Middle frontal gyrus (tissue), 1 donor: ENCODE results near the gene TMX1.

Experiments used
- DNase-seq: peaks from one replicate; pipeline ENCODE4 v3.0.0-alpha.2; 2015; ENCODE audit warnings: low spot score; ENCODE audit errors: extremely low spot score

The TMX1 gene

DNA sequence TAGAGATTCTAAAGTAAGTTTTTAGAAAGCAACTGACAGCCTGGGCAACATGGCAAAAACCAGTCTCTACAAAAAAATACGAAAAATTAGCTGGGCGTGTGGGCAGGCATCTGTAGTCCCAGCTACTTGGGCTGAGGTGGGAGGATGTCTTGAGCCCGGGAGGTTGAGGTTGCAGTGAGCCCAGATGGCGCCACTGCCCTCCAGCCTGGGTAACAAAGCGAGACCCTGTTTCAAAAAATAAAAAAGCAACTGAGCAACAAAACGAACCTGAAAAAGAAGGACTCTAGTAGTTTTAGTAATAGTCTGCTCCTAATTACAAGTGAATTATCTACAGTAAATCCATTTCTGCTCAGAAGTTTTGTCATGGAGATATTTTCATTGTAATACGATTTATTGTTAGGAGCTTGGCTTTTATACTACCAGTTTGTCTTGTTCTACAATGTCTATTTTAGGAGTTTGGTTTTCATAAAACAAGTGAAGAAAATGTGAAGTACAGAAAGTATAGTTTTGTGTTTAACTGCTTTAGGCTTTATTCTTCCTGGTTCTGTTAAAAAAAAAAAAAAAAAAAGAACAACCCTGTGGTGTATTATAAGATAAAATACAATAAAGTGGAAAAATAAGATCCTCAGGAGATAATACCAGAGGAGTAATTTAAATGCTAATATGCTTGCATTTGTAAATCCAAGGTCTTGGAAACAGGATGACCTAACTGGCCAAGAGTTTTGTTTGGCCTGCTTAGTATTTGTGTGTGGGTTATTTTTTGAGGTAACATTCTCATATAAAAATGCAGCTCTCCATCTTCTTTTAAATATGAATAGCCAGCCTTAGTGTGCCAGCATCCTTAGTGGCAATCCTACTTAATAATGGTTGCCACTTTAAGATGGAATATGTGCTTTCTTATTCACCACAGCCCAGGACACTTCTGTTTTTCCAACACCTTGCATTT, 2.8 kb downstream of the TMX1 start:
- DNase-seq: no peak

DNA sequence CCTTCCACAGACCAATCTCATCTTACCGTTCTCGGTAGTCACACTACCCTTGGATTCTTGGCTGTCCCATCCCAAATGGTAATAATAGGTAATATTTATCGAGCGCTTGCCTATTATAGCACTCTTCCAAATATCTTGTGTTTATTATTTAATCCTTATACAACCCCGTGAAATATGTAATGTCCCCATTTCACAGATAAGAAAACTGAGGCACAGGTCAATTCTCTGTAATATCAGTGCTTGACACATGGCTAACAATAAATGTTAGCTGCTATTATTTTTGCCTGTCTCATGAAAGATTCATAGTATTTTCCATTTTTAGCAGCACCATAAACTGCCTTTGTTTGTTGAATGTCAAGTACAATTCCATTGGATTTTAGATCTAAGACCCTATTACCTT, 4.5 kb downstream of the TMX1 start:
- no peak for DNase-seq

DNA sequence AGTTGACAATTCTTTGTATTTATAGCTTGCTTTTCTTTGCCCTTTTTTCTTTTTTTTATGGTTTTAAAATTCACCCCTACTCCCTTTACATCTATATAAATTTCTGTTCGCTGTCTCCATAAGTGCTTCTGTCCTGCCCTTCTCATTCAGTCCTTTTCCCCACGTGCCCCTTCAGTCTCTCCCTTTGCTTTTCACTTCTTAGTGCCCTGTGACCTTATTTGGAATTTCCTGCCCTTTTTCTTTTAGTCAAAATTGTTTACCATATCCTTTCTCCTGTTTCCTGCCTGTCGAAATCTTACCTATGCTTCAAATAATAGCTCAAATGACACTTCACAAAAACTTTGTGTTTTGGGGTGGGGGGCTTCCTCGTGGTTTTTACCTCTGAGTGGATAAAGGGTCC, 6.0 kb downstream of the TMX1 start:
- DNase-seq: no peak

DNA sequence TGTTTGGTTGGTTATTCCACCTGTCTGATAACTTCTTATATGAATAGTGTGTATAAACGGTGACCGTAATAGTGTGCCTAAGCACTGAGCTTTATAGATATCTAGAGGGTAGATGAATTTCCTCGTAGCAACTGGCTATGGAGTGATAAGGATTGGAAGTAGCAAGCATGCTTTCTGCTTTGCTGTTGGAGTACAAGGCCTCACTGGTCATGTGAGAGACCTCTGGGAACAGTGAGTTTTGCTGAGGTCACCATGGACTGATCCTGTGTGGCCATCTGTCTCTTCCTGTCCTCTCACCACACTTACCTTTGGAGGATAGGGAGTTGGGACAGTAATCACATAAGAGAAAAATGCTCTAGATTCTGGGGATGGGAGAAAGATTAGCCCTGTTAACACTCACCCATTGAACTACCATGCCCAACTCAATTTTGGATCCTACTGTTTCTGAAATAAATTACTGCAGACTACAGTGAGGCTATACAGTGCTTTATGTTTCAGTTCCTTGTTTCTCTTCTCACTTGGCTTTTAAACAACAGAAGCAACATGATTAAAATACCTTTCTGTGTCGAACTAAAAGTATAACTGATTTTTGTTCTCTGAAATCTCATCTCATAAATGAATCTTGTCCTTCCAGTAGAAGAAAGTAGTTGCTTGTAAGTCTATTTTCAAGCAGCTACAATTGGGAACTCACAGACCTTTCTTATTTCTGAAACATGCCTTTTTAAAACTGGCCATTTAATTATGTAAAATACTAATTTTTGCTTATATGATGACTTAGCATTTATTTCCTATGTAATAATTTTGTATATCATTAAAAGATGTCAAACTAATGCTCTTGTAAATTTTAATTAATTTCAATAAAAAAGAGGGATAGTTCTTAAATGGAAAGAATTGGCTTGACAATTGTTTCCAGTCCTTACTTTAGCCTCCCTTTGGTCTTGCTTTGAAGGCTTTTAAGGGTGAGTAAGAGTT, 8.3 kb downstream of the TMX1 start:
- DNase-seq: no peak

DNA sequence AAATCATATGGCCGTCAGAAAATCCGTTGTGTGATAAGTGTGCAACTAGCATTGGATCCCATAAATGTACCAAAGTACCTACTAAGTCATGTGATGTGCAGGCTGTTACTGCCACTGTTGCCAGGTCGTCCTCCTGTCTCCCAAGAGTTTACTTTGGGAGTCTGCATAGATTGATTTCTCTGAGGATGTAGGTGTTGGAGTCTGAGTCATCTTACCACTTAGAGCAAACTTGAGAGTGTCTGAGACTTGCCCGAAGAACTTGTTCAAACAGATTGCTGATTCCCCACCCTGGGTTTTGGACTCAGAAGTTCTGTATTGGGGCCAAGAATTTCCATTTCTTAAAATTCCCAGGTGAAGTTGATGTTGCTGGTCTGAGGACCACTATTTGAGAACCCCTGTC, 11.4 kb downstream of the TMX1 start:
- no peak for DNase-seq

DNA sequence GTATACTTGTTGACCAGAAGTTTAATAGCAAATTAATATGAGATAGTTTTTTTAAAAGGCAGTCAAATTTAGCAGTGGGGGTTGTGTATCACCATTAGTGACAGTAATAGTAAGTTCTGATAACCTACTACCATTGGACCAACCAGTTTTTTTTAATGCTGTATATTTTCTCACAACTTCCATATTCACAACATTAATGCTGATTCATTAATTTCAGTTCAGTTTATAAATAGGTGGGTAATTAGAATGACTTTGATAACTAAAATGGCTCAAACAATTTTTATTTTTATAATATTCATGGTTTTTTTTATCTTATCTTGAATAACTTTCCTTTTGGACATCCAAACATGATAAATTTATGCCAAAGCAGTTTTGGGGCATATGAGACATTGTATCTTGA, 13.8 kb downstream of the TMX1 start:
- DNase-seq: no peak

DNA sequence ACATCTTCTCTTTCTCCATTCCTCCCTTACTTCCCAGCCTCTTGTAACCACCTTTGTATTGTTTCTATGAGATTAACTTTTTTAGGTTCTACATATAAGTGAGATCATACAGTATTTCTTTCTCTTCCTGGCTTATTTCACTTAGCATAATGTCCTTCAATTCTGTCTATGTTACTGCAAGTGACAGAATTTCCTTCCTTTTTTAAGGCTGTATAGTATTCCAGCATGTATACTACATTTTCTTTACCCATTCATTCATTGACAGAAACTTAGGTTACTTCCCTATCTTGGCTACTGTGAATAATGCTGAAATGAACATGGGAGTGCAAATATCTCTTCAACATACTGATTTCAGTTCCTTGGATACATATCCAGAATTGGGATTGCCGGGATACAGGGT, 18.2 kb downstream of the TMX1 start:
- no peak for DNase-seq

DNA sequence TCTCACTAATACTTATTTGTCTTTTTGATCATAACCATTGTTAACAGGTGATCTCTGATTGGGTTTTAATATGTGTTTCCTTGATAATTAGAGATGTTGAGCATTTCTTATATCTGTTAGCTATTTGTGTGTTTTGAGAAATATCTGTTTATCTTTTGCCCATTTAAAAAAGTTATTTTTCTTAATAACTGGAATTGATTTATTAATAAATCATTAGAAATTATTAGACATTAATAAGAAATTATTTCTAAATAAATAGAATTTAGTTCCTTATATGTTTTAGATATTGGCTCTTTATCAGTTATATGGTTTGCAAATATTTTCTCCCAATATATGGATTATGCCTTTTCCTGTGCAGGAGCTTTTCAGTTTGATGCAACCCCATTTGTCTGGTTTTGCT, 18.7 kb downstream of the TMX1 start:
- DNase-seq: no peak

DNA sequence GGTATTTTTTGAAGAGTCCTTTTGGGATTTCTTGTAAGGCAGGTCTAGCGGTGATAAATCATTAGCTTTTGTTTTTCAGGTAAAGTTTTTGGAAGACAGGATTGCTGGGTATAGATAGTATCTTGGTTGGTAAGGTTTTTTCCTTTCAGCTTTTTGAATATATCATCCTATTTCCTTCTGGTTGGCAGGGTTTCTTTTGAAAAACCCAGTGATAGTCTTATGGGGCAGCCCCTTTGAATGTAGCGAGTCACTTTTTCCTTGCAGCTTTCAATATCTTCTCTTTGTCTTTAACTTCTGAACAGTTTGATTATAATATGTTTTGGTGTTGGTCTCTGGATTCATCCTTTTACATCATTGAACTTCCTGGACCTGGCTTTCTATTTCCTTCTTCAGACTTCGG, 20.2 kb downstream of the TMX1 start:
- DNase-seq: no peak

DNA sequence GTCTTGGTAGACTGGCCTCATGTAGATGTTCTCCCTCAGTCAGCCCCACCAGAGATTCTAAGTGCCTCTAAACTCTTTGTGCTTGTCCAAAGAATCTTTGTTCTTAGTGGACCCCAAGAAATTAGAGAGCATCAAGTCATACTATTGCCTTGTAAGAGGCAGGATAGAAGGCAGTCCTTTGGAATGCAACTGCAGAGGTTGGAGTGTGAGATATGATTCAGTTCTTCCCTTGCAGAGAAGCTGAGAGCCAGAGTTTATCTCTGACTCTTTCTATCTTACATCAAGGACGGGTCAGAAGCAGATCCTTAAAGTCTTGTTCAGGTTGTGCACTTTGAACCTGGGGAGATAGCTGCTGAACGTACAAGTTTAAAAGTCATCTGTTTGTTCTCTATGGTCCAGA, 21.1 kb downstream of the TMX1 start:
- DNase-seq: no peak

DNA sequence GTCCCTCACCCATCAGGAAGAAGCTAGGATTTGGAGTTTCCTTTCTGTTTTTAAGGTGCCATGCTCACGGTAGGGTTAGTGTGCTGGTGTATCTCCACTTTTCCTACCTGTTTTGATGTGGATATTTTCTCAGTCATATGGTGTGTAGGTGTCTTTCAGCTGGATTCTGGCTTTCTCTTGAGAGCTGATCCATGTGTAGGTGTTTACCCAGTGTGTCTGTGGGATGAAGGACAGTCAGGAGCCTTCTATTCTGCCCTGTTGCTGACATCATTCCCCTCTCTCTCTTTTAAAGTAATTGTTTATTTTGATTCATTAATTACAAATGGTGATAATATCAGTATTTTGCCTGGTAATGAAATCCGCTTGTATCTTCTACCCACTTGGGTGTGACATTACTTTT, 22.8 kb downstream of the TMX1 start:
- DNase-seq: no peak

DNA sequence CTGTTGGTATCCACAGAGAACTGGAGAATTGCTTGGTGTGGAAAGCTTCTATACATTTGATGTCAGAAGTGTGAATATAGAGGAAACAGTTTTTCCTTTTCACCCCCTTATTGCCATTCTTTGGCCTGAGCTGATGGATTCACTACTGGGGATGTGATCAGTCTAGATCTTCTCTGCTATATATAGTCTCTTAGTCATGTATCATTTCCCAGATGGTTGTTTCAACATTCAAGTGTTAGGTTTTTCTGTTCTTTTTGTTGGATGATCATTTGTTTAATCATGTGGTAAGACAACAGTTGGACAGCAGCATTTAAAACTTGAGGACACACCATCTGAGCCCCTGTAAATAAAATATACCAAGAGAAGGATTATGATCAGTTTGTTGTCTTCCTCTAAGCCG, 29.6 kb downstream of the TMX1 start:
- DNase-seq: no peak

DNA sequence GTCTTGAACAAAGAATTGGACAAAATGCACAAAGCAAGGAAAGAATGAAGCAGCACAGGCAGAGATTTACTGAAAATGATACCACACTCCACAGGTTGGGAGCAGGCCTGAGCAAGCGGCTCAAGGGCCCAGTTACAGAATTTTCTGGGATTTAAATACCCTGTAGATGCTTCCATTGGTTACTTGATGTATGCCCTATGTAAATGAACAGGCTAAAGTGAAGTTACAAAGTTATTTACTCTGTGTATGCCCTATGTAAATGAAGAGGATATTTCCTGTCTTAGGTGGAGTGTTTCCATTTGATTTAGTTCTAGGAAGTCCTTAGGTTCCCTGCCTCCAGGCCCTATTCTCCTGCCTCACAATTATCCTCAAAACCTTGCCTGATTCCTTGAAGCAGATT, 36.6 kb downstream of the TMX1 start:
- DNase-seq: no peak

DNA sequence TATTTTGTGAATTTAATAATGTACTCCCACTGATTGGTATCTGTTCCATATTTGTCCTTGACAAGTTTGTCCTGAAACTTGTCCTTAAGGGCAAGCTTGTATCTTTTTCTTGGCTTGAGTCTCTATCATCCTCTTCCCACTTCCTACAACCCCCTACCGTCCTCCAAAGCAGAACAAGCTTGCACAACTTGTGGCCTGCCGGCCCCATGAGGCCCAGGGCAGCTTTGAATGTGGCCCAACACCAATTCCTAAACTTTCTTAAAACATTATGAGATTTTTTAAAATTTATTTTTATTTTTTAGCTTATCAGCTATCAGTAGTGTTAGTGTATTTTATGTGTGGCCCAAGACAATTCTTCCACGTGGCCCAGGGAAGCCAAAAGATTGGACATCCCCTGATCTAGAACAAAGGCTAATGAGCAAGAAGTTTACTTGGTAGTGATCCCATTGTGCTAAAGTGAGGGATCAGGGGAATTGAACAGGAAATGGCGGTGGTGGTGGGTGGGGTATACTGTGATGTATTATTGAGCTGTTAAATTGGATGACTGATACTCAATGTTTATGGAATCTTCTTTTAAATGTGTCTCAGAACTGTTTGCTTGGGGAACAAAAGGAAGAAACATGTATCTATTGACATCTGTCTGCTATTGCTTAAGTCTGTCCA, 37.8 kb downstream of the TMX1 start:
- DNase-seq: no peak

DNA sequence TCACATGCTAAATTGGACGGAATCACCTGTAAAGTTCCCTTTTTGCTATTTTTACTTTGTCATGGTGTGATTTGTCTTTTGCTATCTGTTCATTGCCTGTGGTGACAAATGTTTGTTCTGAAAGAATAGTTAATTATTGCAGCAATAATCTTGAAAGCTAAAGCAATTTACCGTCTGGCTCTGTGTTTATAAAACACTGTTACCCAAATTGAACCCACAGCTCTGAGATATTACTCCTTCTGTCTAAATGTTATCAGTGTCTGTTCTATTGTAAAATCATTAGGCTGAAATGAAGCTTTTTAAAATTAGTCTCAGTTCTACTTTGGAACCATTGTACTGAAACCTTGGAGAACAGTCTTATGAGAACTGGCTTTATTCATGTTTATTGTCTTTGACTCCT, 42.5 kb downstream of the TMX1 start:
- no peak for DNase-seq

DNA sequence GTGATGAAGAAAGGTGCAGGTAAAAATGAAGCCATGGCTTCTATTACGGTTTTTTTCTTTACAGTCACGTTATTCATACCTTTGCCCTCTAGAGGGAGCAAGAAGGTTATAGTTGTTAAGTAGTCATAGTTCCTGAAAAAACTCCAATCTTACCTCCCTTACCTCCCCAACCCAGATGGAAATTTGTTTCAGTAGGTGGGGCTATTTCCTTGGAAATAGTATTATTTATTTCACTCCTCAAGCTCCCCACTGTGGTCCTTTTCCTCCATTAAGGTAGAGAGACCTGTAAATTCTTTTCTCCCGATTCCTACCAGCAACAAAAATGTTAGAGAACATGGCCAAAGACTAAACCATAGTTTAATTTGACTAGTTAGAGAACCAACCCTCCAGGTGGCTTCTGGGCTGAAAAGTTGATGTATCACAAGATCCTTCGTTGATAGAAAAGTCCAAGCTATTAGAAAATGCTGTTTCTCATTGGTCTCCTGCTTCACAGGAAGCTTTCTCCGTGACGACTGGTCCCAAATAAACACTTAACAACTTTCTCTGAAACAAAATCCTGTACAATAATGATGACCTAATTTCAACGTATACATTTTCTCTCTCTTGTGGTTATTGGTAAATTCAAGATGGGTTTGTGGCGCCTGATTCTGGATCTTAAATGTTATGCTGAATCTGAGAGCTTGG, 43.5 kb downstream of the TMX1 start:
- DNase-seq: peak; percentile 71

DNA sequence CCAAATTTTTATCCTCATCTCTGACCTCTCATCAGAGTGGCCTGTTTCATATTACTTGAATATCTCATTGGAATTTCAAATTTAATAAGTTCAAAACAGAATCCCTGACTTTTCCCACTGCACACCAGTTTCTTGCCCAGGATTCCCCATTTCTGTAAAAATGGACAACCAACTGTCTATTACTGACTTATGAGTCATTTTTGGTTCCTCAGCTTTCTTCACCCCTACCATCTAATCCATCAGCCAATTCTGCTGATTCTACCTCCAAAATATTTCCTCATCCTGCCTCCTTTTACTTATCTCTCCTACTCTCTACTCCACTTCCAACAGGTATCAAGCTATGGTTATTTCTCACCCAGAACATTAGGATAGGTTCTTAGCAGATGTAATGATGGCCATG, 44.2 kb downstream of the TMX1 start:
- DNase-seq: no peak

DNA sequence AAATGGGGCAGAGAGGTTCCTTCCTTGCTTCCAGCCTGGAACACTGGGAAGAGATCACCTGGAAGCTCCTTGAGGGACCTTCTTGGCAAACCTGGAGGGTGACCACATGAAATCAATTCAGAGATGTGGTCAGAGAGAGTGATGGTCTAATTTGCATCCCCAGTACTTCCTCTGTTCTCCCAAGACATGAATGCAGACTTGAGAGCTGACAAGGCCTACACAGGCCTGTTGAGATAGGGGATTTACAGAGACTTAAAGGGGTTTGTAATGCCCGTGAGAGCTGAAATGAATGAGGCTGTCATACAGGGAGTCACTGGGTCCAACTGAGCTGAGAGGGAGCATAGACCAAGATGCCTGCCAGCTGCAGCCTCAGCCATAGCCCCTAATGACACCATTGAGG, 45.1 kb downstream of the TMX1 start:
- no peak for DNase-seq

DNA sequence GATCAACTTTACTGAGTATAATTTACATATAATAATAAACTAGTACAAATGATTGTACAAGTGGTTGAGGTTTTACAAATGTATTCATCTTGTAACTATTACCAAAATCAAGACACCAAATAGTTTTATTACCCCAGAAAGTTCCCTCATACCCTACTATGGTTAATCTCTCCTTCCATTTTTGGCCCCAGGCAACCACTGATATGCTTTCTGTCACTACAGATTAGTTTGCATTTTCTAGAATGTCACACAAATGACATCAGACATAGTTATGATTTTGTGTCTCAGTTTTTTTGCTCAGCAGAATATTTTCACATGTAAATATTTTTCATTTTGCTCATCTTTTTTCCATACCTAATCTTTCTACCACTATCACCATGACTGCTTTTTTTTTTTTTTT, 49.1 kb downstream of the TMX1 start:
- no peak for DNase-seq

DNA sequence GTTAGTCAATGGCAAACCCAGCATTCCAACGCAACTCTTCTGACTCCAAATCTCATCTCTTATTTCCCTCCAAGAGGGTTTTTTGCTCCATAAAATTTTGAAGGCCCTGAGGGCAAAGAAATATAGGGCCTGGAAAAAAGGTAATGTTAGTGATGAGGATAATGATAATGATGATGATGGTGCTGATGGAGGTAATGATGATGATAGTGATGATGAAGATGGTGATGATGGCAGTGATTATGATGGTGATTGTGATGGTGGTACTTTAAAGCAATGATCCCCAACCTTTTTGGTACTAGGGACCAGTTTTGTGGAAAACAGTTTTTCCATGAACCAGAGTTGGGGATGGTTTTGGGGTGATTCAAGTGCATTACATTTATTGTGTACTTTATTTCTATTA, 50.1 kb downstream of the TMX1 start:
- no peak for DNase-seq

DNA sequence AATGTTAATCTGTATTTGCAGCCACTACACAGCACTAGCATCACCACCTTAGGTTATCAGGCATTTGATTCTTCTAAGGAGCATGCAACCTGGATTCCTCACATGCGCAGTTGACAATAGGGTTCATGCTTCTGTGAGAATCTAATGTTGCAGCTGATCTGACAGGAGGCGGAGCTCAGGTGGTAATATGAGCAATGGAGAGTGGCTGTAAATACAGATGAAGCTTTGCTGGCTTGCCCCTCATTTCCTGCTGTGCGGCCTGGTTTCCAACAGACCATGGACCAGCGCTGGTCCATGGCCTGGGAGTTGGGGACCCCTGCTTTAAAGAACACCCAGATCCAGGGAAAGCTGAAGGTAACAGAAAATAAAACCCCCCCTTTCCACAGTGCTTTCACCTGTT, 51.0 kb downstream of the TMX1 start:
- DNase-seq: no peak
